PC-9 (cell line): ENCODE measurements around the gene KLHL17.

Source experiments
- CTCF ChIP-seq: fragments of 200-600 bp; sonication (generic); conservative IDR thresholded peaks from 2 replicates; pipeline ENCODE4 v1.6.1; 2017; ENCODE audit warnings: mixed run types, antibody characterized with exemption, mild to moderate bottlenecking, moderate library complexity
- EZH2 ChIP-seq: fragments of 200-600 bp; sonication (generic); IDR thresholded peaks from 2 replicates; pipeline ENCODE4 v1.8.0; 2017; ENCODE audit warnings: antibody characterized with exemption, low read depth

- TF ChIP-seq CTCF: no peak
- TF ChIP-seq EZH2: no peak
Measured at GRCh38 chr1:1004780-1005697, 44.7 kb downstream of the KLHL17 start.
